Calu3 (cell line): Measurements from ENCODE around the gene FGF9. TPM values are rescaled to one million over a fixed set of nuclear protein-coding genes. Genes with fewer than 3 reads are reported as not detected.

ENCODE experiments used
- BruUV-seq: library from RNA; stranded (reverse); fragments of 400-500 nt; replicated peaks from 2 replicates; lab custom pipeline; 2021; lab: Mats Ljungman, UMichigan
- CTCF ChIA-PET: fragments of 300-600 bp; sonication (Branson Sonifier 250); formaldehyde crosslinking; loops from one replicate; lab custom pipeline; 2022; ENCODE audit warnings: antibody characterized with exemption; lab: Charles Lee
- DNase-seq: peaks from one replicate; pipeline ENCODE4 v3.0.0; 2022
- H3K27ac Mint-ChIP-seq: one replicate; pipeline ENCODE4 v1.8.0; 2022; ENCODE audit warnings: mixed read lengths; ENCODE audit not compliant: unreplicated experiment
- H3K27me3 Mint-ChIP-seq: one replicate; pipeline ENCODE4 v1.8.0; 2022; ENCODE audit warnings: mixed read lengths; ENCODE audit not compliant: unreplicated experiment
- H3K36me3 Mint-ChIP-seq: one replicate; pipeline ENCODE4 v1.8.0; 2022; ENCODE audit warnings: mild to moderate bottlenecking, moderate library complexity, mixed read lengths; ENCODE audit not compliant: insufficient read depth, unreplicated experiment
- H3K4me1 Mint-ChIP-seq: one replicate; pipeline ENCODE4 v1.8.0; 2022; ENCODE audit warnings: mild to moderate bottlenecking, low read depth, mixed read lengths; ENCODE audit not compliant: unreplicated experiment
- H3K4me3 Mint-ChIP-seq: one replicate; pipeline ENCODE4 v1.8.0; 2022; ENCODE audit warnings: mild to moderate bottlenecking, low read depth, moderate library complexity, mixed read lengths; ENCODE audit not compliant: unreplicated experiment
- H3K9me3 Mint-ChIP-seq: one replicate; pipeline ENCODE4 v1.8.0; 2022; ENCODE audit warnings: low read depth, mixed read lengths; ENCODE audit not compliant: unreplicated experiment
- CTCF ChIP-seq: fragments of 200-600 bp; IDR thresholded peaks from one replicate; pipeline ENCODE4 v1.8.0; 2022; ENCODE audit warnings: antibody characterized with exemption; ENCODE audit not compliant: unreplicated experiment
- intact Hi-C: fragments of 100-400 bp; cut with micrococcal nuclease; formaldehyde crosslinking; loops from one replicate; pipeline ENCODE4 v1.10.0; 2022; ENCODE audit not compliant: unreplicated experiment
- total RNA-seq: library from RNA; stranded (reverse); gene quantifications from 2 replicates; pipeline ENCODE4 v1.2.3, GENCODE V29; 2022

FGF9 gene
- total RNA-seq, 1 experiment from 2014 or later = not detected

- BruUV-seq = no TSS peak
- Mint-ChIP-seq H3K9me3 (peaks cover 7% of the 10 kb centered on the region), H3K4me3 (no peak overlapping the region), H3K36me3 (no peaks in the 10 kb centered on the region), H3K27me3 (peaks cover 26% of the 10 kb centered on the region), H3K4me1 (no peaks in the 10 kb centered on the region), H3K27ac (no peak overlapping the region)
- TF ChIP-seq CTCF = no peak
- DNase-seq = no peak
- intact Hi-C loops = no loop called here
- CTCF ChIA-PET = no interaction called here
Measured at GRCh38 chr13:21657538-21657937, 13.3 kb upstream of the FGF9 start.

- CTCF ChIA-PET = no interaction called here
- intact Hi-C loops = no loop called here
- TF ChIP-seq CTCF = no peak
- peaks cover 26% of the 10 kb centered on the region for H3K27me3 Mint-ChIP-seq
- no TSS peak for BruUV-seq
- DNase-seq = no peak
- no peaks in the 10 kb centered on the region for H3K4me1 Mint-ChIP-seq
- no peak overlapping the region for H3K4me3 Mint-ChIP-seq
- no peaks in the 10 kb centered on the region for H3K36me3 Mint-ChIP-seq
- H3K27ac Mint-ChIP-seq = no peak overlapping the region
- H3K9me3 Mint-ChIP-seq = peaks cover 7% of the 10 kb centered on the region
Measured at GRCh38 chr13:21659087-21659486, 11.8 kb upstream of the FGF9 start.

- peaks cover 3% of the 10 kb centered on the region for H3K9me3 Mint-ChIP-seq
- H3K36me3 Mint-ChIP-seq = no peaks in the 10 kb centered on the region
- H3K27ac Mint-ChIP-seq = no peak overlapping the region
- intact Hi-C loops = no loop called here
- H3K4me3 Mint-ChIP-seq = no peak overlapping the region
- no peaks in the 10 kb centered on the region for H3K4me1 Mint-ChIP-seq
- CTCF ChIA-PET = interaction anchor here (0.5 kb wide), 1 partner anchor 319 kb away, joined by 3 read pairs; no protein-coding TSS in a partner anchor
- no peak for DNase-seq
- no peak for TF ChIP-seq CTCF
- peaks cover 26% of the 10 kb centered on the region for H3K27me3 Mint-ChIP-seq
- BruUV-seq = no TSS peak
Measured at GRCh38 chr13:21661097-21661909, 9.6 kb upstream of the FGF9 start.

- no peak for DNase-seq
Measured at GRCh38 chr13:21663197-21663596, 7.7 kb upstream of the FGF9 start.

More at GRCh38 chr13:21663197-21663596, 7.7 kb upstream of the FGF9 start:
- no peak for TF ChIP-seq CTCF
- Mint-ChIP-seq H3K4me3 (no peak overlapping the region), H3K4me1 (no peaks in the 10 kb centered on the region), H3K27ac (no peak overlapping the region), H3K27me3 (peaks cover 33% of the 10 kb centered on the region), H3K36me3 (no peaks in the 10 kb centered on the region), H3K9me3 (no peaks in the 10 kb centered on the region)
- no TSS peak for BruUV-seq
- CTCF ChIA-PET = interaction anchor here (0.6 to 1.1 kb wide), 2 partner anchors 10 to 26 kb away, joined by 3 read pairs; no protein-coding TSS in a partner anchor
- intact Hi-C loops = no loop called here
